Activated CD4-positive, alpha-beta T cell treated with anti-CD3 and anti-CD28 coated beads, Interleukin-2, amount 50 U/mL, for 48 hours (primary cell): ENCODE measurements around the gene CATSPERD.
A peak's percentile ranks its signal among the peaks of the same experiment; 100 is the strongest.
"Not testable (repeated sequence)": the region's sequence is repeated elsewhere in the genome, so short reads cannot be mapped to it uniquely, and the experiment has no call there.

Experiments
- DNase-seq, 2 experiments: peaks; one replicate each; pipeline ENCODE4 v3.0.0-alpha.2; 2020

Gene CATSPERD

DNA sequence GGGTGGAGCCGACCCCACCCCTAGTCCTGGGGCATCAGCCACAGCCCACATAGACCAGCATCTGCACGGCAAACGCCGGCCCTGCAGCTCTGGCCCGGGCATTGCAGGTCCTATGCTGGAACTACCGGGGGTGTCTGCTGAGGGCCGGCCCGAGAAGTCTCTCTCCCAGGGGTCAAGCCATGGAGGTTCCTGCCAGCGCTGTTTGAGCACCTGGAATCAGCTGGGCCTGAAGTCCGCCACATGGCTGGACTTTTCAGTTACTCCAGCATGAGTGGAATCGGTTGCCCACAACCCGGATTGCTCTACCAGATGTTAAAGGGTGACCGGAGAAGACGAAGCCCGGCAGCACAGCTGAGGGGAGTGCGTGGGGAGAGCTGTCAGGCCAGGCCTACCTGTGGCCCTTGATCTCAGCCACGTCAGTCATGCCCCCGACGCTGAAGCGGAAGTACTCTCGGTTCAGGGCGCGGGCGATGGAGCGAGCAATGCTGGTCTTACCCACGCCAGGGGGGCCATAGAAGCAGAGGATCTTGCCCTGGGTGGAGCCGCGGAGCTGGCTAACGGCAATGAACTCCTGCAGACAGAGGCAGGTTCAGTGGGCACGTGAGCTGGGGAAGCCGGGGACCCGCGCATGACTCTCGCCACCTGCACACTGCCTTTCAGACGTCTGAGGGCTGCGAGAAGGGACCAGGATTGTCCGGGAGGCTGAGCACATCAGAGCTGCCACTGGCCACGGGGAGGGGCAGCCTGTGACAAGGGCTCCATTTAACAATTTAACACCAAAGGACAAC is 21.6 kb upstream of the CATSPERD start:
- no peak for DNase-seq

DNA sequence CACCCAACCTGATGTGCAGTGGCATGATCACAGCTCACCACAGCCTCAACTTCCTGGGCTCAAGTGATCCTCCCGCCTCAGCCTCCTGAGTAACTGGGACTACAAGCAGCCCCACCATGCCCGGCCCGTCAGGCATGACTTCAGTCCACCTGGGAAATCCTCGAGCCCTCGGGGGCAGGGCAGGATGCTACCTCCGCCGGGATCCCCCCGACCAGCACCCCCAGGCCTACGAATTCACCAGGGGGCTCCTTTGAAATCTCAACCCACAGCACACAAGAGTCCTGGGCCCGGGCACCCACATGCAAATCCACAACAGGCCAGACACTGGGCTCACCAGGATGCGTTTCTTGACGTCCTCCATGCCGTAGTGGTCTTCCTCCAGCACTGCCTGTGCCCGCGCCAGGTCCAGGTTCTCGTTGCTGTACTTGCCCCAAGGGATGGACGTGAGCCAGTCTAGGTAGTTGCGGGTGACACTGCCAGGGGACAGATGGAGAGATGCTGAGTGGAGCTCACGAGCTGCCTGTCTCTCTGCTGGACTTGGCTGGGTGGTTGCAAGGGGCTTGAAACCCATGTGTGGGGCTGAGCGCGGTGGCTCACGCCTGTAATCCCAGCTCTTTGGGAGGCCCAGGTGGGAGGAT is 19.9 kb upstream of the CATSPERD start:
- DNase-seq = no peak

GRCh38 chr19:5702053-5702410 is 18.4 kb upstream of the CATSPERD start:
- DNase-seq = not testable (repeated sequence)

DNA sequence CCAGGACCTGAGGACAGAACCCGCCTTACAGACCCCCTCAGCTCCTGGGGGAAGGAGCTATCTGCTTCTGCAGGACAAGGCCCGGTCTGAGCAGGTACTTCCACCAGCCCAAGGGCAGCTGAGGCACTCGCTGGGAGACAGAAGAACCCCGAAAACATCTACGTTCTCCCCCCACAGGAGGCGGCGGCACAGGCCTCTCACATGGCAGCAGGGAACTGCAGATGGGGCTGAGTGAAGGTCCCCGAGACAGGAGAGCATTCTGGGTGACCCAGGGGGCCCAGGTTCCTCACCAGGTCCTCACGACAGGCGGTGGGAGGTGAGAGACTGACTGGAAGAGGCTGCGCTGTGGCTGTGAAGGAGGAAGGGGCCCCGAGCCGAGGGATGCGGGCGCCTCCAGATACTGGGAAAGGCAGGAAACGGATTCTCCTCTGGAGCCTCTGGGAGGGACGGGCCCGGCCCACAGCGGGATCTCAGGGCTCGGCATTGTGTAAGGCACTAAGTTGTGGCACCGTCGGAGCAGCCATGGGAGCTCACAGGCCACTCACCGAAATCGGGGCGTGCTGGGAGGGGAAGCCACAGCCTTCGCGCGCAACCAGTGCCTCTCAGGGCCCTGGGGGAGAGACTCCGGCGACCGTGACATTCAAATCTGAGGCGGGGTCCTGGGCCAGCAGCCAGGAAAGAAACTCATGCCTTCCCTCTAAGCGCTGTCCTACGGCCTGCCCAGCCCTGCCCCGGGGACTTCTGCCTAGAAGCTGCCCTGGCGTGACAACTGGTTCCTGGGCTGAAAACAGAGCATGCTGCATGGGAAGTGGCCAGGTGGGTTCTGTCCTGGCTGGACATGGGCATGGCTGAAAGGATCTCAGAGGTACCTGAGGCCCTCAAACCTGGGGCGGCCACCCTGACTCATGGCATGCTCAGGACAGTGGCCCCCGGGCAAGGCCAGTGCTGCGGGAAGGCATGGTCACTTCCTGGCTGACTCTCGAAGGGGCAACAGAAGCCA is 16.3 kb upstream of the CATSPERD start:
- no peak for DNase-seq

GRCh38 chr19:5705552-5705951 is 14.9 kb upstream of the CATSPERD start:
- DNase-seq = no peak

- no peak for DNase-seq
Measured at GRCh38 chr19:5706876-5707573, 13.4 kb upstream of the CATSPERD start.

GRCh38 chr19:5707576-5708575 is 12.6 kb upstream of the CATSPERD start:
- no peak for DNase-seq

- no peak for DNase-seq
Measured at GRCh38 chr19:5711025-5711424, 9.4 kb upstream of the CATSPERD start.

DNA sequence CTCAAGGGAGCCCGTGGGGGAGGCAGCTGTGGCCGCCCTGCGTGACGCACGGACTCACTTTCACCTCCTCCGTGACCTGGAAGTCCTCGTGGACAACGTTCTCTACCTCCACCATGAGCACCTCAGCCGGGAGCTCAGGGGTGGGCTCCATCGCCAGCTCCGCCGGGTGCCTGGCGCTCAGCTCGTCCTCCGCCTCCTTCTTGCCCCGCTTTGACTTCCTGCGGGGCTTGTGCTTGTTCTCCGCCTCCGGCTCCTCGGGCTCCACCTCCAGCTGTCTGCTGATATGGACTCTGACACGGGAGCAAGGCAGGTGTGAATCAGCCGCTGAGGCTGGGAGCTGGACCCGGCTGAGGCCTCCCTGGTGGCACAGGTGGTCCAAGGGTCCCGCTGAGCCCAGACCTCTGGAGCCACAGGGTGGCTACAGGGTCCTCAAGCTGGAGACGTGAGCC is 8.7 kb upstream of the CATSPERD start:
- DNase-seq = no peak

DNA sequence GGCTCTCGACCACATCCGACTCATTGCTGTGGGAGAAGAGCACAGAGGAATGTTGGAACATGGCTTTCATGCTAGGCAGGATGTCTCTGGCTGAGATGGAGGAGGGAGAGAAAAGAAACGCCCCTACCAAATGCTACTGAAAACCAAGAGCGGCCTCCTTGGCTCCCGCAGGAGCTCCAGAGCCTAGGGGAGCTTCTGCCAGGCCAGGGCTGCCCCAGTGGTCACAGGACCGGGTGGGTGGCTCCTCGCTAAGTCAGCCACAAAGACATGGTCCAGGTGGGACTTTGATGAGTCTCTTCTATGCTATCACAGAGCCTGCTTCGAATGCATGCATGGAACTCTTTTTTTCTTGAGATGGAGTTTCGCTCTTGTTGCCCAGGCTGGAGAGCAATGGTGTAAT is 7.2 kb upstream of the CATSPERD start:
- no peak for DNase-seq

DNA sequence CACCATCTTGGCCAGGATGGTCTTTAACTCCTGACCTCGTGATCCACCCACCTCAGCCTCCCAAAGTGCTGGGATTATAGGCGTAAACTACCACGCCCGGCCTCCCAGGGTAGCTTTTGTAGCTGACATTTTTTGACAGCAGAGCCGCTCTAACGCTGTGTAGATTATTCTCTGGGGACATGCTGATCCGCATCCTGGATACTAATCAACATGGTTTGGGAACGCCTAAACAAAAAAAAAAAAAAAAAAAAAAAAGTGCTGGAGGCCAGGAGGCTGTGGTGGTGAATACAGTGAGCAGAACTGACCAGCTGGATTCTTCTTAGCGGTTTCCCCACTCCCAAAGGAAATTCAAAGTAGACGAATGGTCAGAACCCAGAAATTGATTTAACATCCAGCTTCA is 5.6 kb upstream of the CATSPERD start:
- DNase-seq = no peak

GRCh38 chr19:5717215-5717935 is 3.1 kb upstream of the CATSPERD start:
- DNase-seq = no peak

GRCh38 chr19:5718037-5718578 is 2.3 kb upstream of the CATSPERD start:
- peak; percentile 71 to 75 for DNase-seq

DNA sequence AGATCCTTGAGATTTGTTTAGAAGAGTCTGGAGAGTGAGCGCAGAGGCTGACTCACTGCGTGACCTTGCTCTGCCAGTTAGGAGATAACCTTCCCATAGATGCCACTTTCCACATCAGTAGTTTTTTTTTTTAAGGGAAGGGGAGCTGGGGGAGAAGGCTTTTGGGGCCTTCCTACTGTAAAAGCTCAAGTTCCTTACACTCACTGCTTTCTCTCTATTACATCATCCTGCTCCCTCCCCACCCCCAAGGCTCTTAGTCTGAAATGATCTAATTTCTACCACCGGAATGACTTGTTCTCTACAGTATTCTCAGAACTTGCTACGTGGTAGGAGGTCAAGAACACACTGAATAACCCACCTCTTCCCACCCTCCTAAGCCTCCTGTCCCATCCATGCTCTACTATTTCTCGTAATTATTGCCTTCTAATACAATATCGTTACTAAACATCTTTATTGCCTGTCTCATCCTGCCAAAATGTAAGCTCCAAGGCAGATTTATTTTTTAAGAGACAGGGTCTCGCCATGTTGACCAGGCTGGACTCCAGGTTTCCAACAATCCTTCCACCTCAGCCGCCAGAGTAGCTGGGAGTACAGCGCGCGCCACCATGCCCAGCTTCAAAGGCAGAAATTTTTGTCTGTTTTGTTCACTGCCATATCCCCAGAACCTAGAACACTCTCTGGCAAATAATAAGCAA is 1.7 kb upstream of the CATSPERD start:
- peak; percentile 67 to 78 for DNase-seq

- DNase-seq = peak; percentile 44 to 49
Measured at GRCh38 chr19:5719274-5719960, 1.0 kb upstream of the CATSPERD start.

DNA sequence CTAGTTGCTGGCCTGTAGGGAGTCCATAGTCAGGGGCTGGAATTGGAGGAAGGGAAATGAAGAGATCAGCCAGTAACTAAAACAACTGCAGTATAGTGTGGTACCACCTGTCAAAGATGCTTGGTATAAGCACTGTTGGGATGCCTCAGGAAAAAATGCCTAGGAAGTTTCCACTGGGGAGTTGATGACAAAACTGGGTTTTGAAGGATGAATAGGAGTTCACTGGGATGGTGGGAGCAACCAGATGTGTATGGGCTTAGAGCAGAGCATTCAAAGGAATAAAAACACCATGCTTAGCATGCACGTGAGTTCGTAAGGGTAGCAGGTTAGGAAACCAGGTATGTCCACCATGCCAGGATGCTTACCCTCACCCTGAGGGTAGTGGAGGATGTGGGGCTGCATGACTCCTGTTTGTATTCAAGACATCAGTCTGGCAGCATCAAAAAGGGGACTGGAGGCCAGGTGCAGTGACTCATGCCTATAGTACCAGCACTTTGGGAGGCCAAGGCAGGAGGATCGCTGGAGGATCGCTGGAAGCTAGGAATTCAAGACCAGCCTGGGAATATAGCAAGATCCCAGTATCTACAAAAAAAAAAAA is 7.1 kb downstream of the CATSPERD start:
- DNase-seq = no peak

DNA sequence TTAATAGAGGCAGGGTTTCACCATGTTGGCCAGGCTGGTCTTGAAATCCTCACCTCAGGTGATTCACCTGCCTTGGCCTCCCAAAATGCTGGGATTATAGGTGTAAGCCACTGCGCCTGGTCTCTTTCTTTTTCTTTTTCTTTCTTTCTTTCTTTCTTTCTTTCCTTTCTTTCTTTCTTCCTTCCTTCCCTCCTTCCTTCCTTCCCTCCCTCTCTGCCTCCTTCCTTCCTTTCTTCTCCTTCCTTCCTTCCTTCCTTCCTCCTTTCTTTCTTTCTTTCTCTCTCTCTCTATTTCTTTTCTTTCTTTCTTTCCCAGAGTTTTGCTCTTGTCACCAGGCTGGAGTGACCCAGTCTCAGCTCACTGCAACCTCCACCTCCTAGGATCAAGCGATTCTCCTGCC is 12.7 kb downstream of the CATSPERD start:
- DNase-seq = not testable (repeated sequence)

DNA sequence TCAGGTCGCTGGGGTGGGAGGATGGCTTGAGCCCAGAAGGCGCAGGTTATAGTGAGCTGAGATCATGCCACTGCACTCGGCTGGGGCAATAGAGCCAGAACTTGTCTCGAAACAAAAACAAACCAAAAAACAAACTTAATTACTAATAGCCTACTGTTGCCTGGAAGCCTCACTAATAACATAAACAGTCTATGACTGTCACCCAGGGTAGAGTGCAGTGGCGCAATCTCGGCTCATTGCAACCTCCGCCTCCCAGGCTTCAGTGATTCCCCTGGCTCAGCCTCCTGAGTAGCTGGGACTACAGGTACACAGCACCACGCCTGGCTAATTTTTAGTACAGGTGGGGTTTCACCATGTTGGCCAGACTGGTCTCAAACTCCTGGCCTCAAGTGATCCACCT is 18.0 kb downstream of the CATSPERD start:
- DNase-seq = no peak

DNA sequence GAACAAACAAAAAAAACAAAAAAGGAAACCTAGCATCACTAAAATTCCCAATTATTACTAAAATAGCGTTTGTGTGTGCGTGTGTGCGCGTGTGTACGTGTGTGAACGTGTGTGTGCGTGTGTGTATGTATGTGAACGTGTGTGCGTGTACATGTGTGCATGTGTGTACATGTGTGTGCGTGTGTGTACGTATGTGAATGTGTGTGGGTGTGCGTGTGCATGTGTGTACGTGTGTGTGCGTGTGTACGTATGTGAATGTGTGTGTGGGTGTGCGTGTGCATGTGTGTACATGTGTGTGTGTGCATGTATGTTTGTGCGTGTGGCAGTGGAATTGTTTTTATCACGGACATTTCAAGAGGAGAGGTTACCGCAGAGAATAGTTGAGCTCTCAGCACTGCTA is 21.6 kb downstream of the CATSPERD start:
- DNase-seq = no peak
